Chondrocyte (in vitro differentiated cells): Measurements from ENCODE around the gene TIAM2. TPM values are rescaled to one million over a fixed set of nuclear protein-coding genes. Genes with fewer than 3 reads are reported as not detected.
"Not testable (repeated sequence)": the region's sequence is repeated elsewhere in the genome, so short reads cannot be mapped to it uniquely, and the experiment has no call there.

Experiments
- DNase-seq: peaks from one replicate; pipeline ENCODE4 v3.0.0; 2021; ENCODE audit warnings: mixed read lengths, low spot score
- H3K27ac Mint-ChIP-seq: one replicate; pipeline ENCODE4 v1.8.0; 2021; ENCODE audit warnings: mild to moderate bottlenecking, moderate library complexity, mixed read lengths; ENCODE audit not compliant: unreplicated experiment
- H3K27me3 Mint-ChIP-seq: 2 replicates; pipeline ENCODE4 v1.8.0; 2021; ENCODE audit warnings: low read depth, mixed read lengths
- H3K36me3 Mint-ChIP-seq: 2 replicates; pipeline ENCODE4 v1.8.0; 2021; ENCODE audit warnings: low read depth, mixed read lengths
- H3K4me1 Mint-ChIP-seq: 2 replicates; pipeline ENCODE4 v1.8.0; 2021; ENCODE audit warnings: low read depth, mild to moderate bottlenecking, mixed read lengths
- H3K4me3 Mint-ChIP-seq: one replicate; pipeline ENCODE4 v1.8.0; 2021; ENCODE audit warnings: mild to moderate bottlenecking, moderate library complexity, mixed read lengths; ENCODE audit not compliant: unreplicated experiment
- H3K9me3 Mint-ChIP-seq: 2 replicates; pipeline ENCODE4 v1.8.0; 2021; ENCODE audit warnings: low read depth, mixed read lengths
- CTCF ChIP-seq: fragments of 200-600 bp; sonication (generic); IDR thresholded peaks from 2 replicates; pipeline ENCODE4 v1.5.0; 2021; ENCODE audit warnings: antibody characterized with exemption, mild to moderate bottlenecking, moderate library complexity
- total RNA-seq: library from RNA; stranded (reverse); gene quantifications from 3 replicates; pipeline ENCODE4 v1.2.1, GENCODE V29; 2021

The TIAM2 gene
- total RNA-seq, 1 donor from 2014 or later = 13.8 TPM

DNA sequence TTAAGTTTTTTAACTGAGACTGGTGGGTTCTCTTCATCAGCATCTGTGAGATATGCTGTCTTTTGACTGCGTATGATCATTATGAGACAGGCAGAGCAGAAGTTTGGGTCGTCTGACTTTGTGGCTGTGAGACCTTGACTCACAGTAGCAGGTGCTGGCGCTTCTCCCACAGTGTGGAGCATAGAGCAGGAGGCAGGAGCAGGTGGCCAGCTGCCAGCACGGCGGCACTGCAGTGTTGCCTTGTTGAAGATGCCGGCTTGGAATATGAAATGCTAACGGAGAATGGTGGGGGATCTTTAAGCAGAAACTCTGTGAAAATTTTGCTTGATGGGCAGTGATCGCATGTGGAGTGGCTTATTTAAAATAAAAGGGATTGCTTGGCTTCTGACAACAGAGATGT is 105.0 kb downstream of the TIAM2 start:
- Mint-ChIP-seq H3K9me3 (peaks cover 5% of the 10 kb centered on the region), H3K27me3 (no peaks in the 10 kb centered on the region), H3K27ac (no peak overlapping the region), H3K36me3 (peaks cover 10% of the 10 kb centered on the region), H3K4me3 (no peak overlapping the region), H3K4me1 (peaks cover 26% of the 10 kb centered on the region)
- TF ChIP-seq CTCF = no peak
- no peak for DNase-seq

DNA sequence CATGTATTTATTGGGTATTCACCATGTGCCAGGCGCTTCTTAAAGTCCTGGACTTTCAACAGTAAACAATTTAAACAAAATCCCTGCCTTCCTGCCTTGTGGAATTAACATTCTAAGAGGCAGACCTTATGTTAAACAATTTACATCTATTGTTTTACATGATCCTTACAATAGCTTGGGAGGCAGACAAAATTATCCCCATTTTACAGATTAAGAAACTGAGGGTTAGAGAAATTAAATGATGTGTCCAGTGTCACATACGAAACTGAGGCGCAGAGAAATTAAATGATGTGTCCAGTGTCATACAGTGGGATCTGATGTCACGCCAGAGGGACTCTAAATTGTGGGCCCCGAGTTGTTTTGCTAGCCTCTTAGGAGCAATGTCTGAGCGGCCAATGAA is 105.5 kb downstream of the TIAM2 start:
- Mint-ChIP-seq H3K27me3 (no peaks in the 10 kb centered on the region), H3K36me3 (peaks cover 10% of the 10 kb centered on the region), H3K4me3 (no peak overlapping the region), H3K4me1 (peaks cover 22% of the 10 kb centered on the region), H3K9me3 (peaks cover 5% of the 10 kb centered on the region), H3K27ac (no peak overlapping the region)
- no peak for DNase-seq
- no peak for TF ChIP-seq CTCF

GRCh38 chr6:155103083-155103645 is 108.0 kb downstream of the TIAM2 start:
- not testable (repeated sequence) for H3K27me3 Mint-ChIP-seq, DNase-seq, H3K36me3 Mint-ChIP-seq, H3K4me3 Mint-ChIP-seq, H3K9me3 Mint-ChIP-seq
- H3K4me1 Mint-ChIP-seq = peaks cover 42% of the 10 kb centered on the region
- H3K27ac Mint-ChIP-seq = peak overlapping the region; percentile 37

DNA sequence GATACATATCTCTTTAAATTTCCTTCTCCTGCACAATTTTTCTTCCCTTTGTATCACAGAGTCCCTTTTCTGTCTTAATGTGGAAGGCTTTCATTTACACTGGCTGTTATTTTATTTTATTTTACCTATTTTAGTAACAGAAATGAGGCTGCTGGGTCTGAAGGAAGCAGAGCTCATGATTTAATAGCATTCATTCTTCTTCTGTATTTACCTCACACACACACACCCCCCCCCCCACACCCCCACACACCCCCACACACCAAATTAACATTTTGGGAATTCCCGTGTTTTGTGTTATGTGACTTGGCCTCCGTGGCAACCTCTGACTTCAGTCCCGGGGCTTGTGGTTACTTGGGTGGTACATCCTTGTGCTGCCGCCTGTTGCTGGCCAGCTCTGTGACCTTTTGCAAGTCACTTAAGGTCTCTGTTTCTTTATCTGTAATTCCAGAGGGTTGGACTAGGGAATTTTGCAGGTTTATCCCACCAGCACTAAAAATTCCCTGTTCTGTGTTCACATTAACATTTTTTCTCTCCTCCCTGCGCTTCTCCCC is 108.8 kb downstream of the TIAM2 start:
- peaks cover 45% of the 10 kb centered on the region for H3K4me1 Mint-ChIP-seq
- H3K36me3 Mint-ChIP-seq = no peaks in the 10 kb centered on the region
- peak overlapping the region; percentile 75 for H3K27ac Mint-ChIP-seq
- no peaks in the 10 kb centered on the region for H3K27me3 Mint-ChIP-seq
- no peak for DNase-seq
- no peaks in the 10 kb centered on the region for H3K9me3 Mint-ChIP-seq
- TF ChIP-seq CTCF = no peak
- no peak overlapping the region for H3K4me3 Mint-ChIP-seq

GRCh38 chr6:155106456-155107115 is 111.5 kb downstream of the TIAM2 start:
- no peaks in the 10 kb centered on the region for H3K36me3 Mint-ChIP-seq
- no peak for DNase-seq
- TF ChIP-seq CTCF = no peak
- H3K27me3 Mint-ChIP-seq = no peaks in the 10 kb centered on the region
- H3K4me1 Mint-ChIP-seq = peaks cover 42% of the 10 kb centered on the region
- H3K4me3 Mint-ChIP-seq = peak overlapping the region; percentile 1
- H3K9me3 Mint-ChIP-seq = no peaks in the 10 kb centered on the region
- peak overlapping the region; percentile 67 for H3K27ac Mint-ChIP-seq
